Immature natural killer cell (primary cell): ENCODE measurements around the gene SBF2. TPM values are rescaled to one million over a fixed set of nuclear protein-coding genes. Genes with fewer than 3 reads are reported as not detected.
A peak's percentile ranks its signal among the peaks of the same experiment; 100 is the strongest.

ENCODE experiments used
- DNase-seq, 3 donors: peaks; one replicate each; pipeline ENCODE4 v3.0.0; 2022; ENCODE audit warnings: mixed read lengths in 1 of 3
- H3K27ac Mint-ChIP-seq, 6 donors: one replicate each; pipeline ENCODE4 v1.8.0; 2020; ENCODE audit warnings: mixed read lengths in 6 of 6, mild to moderate bottlenecking in 5 of 6, inconsistent platforms in 4 of 6, moderate library complexity in 3 of 6
- H3K27me3 Mint-ChIP-seq, 3 donors: one replicate each; pipeline ENCODE4 v1.8.0; 2020 to 2021; ENCODE audit warnings: low read depth in 3 of 3, mild to moderate bottlenecking in 3 of 3, mixed read lengths in 3 of 3, moderate library complexity in 3 of 3, inconsistent platforms in 1 of 3
- H3K36me3 Mint-ChIP-seq, 3 donors: one replicate each; pipeline ENCODE4 v1.8.0; 2020; ENCODE audit warnings: mixed read lengths in 3 of 3, inconsistent platforms in 2 of 3, mild to moderate bottlenecking in 2 of 3
- H3K4me1 Mint-ChIP-seq, 2 donors: one replicate each; pipeline ENCODE4 v1.8.0; 2020; ENCODE audit warnings: inconsistent platforms in 2 of 2, mild to moderate bottlenecking in 2 of 2, mixed read lengths in 2 of 2, moderate library complexity in 1 of 2
- H3K4me3 Mint-ChIP-seq, 5 donors: one replicate each; pipeline ENCODE4 v1.8.0; 2020; ENCODE audit warnings: mild to moderate bottlenecking in 5 of 5, mixed read lengths in 5 of 5, inconsistent platforms in 3 of 5, moderate library complexity in 3 of 5
- H3K9me3 Mint-ChIP-seq, 6 donors: one replicate each; pipeline ENCODE4 v1.8.0; 2020; ENCODE audit warnings: mild to moderate bottlenecking in 6 of 6, mixed read lengths in 6 of 6, inconsistent platforms in 4 of 6, moderate library complexity in 3 of 6
- polyA plus RNA-seq, 3 donors: library from polyadenylated mRNA; unstranded; fragments of 300-500 nt; fragmentation: Illumina TruSeq; gene quantifications; one replicate each; pipeline ENCODE4 v1.2.3, GENCODE V29; 2021

The SBF2 gene
- polyA plus RNA-seq, 3 donors from 2014 or later, result 3.2 to 6.9 (median 4.7) TPM

DNA sequence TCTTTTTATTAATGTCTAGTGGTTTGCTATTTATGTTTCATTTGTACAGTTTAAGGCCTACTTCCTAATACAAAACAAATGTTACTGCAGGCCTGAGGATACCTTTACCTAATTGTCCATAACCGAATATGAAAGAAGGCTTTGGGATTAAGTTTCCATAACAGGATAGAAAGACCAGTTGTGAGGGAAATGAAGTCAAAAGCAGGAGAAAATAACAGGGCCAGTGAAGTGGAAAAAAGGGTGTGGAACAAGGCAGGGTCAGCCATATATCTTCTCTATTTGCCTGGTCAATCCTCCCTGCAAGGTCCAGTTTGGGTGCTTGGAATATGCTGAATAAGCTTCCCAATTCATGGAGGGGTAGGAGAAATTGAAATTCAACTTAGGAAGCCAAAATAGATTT is 418.6 kb downstream of the SBF2 start:
- DNase-seq, result no peak
- Mint-ChIP-seq H3K27me3 (peaks cover 0 to 2% (median 0%) of the 10 kb centered on the region in 3 donors), H3K9me3 (no peaks in the 10 kb centered on the region), H3K4me1 (no peaks in the 10 kb centered on the region), H3K4me3 (no peak overlapping the region), H3K36me3 (peaks cover 0 to 4% (median 0%) of the 10 kb centered on the region in 3 donors), H3K27ac (no peak overlapping the region)

- Mint-ChIP-seq H3K27ac (no peak overlapping the region), H3K4me3 (no peak overlapping the region), H3K27me3 (peaks cover 0 to 2% (median 0%) of the 10 kb centered on the region in 3 donors), H3K9me3 (no peaks in the 10 kb centered on the region), H3K4me1 (no peaks in the 10 kb centered on the region), H3K36me3 (peaks cover 0 to 7% (median 0%) of the 10 kb centered on the region in 3 donors)
- DNase-seq, result no peak
Observed at GRCh38 chr11:9874466-9874865, 419.6 kb downstream of the SBF2 start.

DNA sequence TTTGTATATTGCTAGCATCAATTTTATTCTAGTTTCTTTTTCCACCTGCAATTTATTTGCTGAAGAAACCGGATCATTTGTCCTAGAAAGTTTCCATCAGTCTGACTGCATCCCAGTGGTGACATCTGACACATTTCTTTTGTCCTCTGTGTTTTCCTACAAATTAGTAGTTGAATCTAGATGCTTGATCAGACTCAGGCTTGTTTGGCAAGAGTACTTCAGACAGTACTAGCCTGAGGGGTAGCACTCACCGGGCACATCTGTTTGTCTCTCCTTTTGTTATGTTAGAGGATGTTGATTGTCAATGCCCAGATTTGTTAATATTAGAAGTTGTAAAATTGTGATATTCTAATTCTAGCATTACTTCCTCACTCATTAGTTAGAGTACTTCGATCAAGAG is 425.4 kb downstream of the SBF2 start:
- peaks cover 0 to 6% (median 4%) of the 10 kb centered on the region in 3 donors for H3K36me3 Mint-ChIP-seq
- H3K9me3 Mint-ChIP-seq, result no peaks in the 10 kb centered on the region
- peaks cover 0 to 6% (median 0%) of the 10 kb centered on the region in 3 donors for H3K27me3 Mint-ChIP-seq
- no peak for DNase-seq
- no peak overlapping the region for H3K27ac Mint-ChIP-seq
- H3K4me3 Mint-ChIP-seq, result no peak overlapping the region
- H3K4me1 Mint-ChIP-seq, result no peaks in the 10 kb centered on the region

DNA sequence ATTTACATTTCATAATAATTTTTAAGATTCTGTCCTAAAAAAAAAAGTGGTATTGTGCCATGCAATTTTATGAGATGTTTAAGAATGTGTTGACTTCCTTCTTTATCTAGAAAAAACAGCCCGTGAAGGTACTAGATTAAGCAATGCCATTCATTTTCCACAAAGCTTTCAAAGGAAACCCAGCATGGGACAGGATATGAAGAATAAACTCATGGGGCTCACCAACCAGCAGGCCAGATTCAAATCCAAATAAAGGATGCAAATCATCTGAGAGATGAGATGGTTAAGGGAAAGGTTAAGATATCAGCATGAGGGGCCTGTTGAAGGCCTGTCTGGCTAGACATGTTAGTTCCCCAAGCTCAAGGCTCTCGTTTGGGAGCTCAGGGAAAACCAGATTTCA is 431.0 kb downstream of the SBF2 start:
- H3K36me3 Mint-ChIP-seq, result peaks cover 0 to 4% (median 3%) of the 10 kb centered on the region in 3 donors
- DNase-seq, result no peak
- no peak overlapping the region for H3K4me3 Mint-ChIP-seq
- H3K4me1 Mint-ChIP-seq, result peaks cover 3 to 9% of the 10 kb centered on the region in 2 donors
- H3K27ac Mint-ChIP-seq, result no peak overlapping the region
- H3K9me3 Mint-ChIP-seq, result no peaks in the 10 kb centered on the region
- H3K27me3 Mint-ChIP-seq, result peaks cover 0 to 6% (median 0%) of the 10 kb centered on the region in 3 donors

DNA sequence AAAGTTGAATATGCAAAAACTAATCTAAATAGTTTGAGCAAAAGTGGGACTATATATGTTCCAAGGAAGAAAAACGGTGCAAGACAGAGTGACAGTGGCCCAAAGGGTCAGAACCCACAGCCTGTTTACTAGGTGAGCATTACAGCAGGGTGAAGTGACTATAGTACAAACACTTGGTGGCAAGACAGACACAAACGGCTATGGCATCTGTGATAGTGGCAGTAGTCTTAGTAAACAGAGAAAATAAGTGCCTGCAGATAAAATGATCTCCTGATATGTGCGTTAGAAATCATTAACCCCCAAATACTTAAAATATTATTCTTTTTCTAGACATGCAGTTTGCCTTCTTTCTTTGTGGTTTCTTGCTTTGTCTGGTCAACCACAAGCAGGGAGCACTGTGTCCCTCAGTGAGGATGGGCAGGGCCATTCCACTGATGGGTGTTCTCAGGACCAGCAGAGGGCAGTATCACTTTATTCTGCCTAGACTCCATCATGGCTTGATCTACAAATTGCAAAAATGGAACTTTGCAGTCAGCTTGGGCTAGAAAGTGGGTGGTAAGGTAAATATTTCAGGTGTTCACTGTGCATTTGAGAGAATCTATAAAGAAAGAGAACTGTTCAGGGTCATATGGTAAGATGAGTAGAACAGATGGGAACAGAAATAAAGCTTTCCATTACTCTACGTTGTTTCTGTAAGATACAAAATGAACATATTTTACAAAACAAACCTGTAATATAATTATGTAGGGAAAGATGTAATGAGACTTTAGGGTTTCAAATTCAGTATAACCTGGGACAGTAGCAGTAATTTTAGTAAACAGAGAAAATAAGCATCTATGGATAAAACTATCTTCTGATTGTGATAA is 431.9 kb downstream of the SBF2 start:
- Mint-ChIP-seq H3K36me3 (no peaks in the 10 kb centered on the region), H3K27ac (no peak overlapping the region), H3K27me3 (peaks cover 0 to 6% (median 0%) of the 10 kb centered on the region in 3 donors), H3K9me3 (no peaks in the 10 kb centered on the region), H3K4me1 (peaks cover 3 to 9% of the 10 kb centered on the region in 2 donors), H3K4me3 (no peak overlapping the region)
- DNase-seq, result peak; percentile 14 to 40 (median 31)

DNA sequence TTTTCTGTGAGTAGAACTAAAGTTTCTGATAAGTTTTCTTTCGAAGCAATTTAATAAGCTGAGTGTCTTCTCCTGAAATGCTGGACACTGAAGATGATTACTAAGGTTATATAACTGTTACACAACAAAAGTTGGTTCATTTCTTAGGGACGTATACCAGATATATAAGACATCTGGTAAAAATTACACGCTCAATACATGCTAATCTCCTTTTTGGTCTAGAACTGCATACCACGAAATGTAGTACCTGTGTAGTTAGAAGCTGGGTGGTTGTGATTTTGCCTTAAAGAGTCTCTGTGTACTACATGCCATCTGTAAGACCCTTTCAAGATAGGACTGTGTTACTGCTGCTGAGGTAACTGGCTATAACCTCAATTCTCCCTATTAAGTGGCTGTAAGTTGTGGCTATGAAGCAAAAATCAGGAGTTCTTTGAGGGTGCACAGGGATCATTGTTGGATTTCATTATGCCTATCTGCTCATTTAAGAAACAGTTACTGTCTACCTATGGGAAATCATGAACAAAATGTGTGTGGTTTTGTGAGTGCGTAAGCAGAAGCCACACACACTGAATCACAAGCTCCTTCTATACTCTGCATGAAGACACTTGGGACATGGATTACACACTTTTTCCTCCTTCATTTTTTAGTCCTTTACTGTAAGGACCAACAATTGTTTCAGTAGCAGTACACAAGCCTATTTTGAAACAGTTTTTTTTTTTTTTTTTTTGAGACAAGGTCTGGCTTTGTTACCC is 434.3 kb downstream of the SBF2 start:
- Mint-ChIP-seq H3K36me3 (no peaks in the 10 kb centered on the region), H3K4me3 (no peak overlapping the region), H3K4me1 (peaks cover 3 to 9% of the 10 kb centered on the region in 2 donors), H3K27ac (peak overlapping the region in 1 of 6 donors; percentile 20), H3K27me3 (peaks cover 0 to 2% (median 0%) of the 10 kb centered on the region in 3 donors), H3K9me3 (no peaks in the 10 kb centered on the region)
- DNase-seq, result no peak

DNA sequence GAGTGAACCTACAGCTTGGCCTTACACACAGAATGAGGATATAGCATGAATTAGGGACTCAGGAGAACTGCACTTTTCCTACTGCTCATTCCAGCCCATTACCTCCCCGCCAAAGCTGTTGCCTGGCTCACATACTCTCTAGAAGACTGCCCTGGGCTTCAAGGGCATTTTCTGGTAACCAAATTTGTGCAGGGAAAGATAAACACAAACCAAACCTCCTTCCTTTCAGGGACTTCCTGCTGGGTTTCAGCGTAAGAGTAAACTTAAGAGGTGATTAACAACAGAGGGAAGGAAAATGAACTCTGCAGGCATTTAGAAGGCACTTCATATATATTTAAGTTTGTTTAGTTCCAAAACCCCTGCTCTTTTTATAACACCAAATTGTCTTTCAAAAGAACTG is 435.2 kb downstream of the SBF2 start:
- no peak for DNase-seq
- H3K27me3 Mint-ChIP-seq, result no peaks in the 10 kb centered on the region

DNA sequence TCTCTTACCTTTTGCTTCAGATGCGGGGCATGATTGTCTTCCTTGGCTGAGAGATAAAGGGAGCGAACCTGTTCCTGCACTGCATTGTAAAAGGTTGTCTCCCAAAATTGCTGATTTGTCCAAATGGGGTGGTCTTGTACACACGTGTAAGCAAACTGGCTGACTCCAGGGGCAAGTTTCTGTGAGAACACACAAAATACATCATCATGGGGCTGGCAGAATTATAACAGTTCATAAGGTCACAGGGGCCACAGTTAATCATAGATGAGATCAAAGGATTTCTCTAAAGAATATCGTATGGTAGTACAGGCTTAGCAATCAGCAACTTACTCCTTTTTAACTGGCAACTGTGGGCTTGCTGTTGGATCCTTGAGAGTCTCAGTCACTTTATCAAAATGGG is 435.8 kb downstream of the SBF2 start:
- H3K4me1 Mint-ChIP-seq, result peaks cover 3 to 9% of the 10 kb centered on the region in 2 donors
- no peak for DNase-seq
- H3K27ac Mint-ChIP-seq, result no peak overlapping the region
- H3K4me3 Mint-ChIP-seq, result no peak overlapping the region
- peaks cover 0 to 8% (median 0%) of the 10 kb centered on the region in 3 donors for H3K36me3 Mint-ChIP-seq
- no peaks in the 10 kb centered on the region for H3K27me3 Mint-ChIP-seq
- H3K9me3 Mint-ChIP-seq, result no peaks in the 10 kb centered on the region

More for the DNA sequence above, 435.2 kb downstream of the SBF2 start:
- Mint-ChIP-seq H3K4me3 (no peak overlapping the region), H3K9me3 (no peaks in the 10 kb centered on the region), H3K36me3 (peaks cover 0 to 4% (median 0%) of the 10 kb centered on the region in 3 donors), H3K4me1 (peaks cover 3 to 9% of the 10 kb centered on the region in 2 donors), H3K27ac (no peak overlapping the region)

DNA sequence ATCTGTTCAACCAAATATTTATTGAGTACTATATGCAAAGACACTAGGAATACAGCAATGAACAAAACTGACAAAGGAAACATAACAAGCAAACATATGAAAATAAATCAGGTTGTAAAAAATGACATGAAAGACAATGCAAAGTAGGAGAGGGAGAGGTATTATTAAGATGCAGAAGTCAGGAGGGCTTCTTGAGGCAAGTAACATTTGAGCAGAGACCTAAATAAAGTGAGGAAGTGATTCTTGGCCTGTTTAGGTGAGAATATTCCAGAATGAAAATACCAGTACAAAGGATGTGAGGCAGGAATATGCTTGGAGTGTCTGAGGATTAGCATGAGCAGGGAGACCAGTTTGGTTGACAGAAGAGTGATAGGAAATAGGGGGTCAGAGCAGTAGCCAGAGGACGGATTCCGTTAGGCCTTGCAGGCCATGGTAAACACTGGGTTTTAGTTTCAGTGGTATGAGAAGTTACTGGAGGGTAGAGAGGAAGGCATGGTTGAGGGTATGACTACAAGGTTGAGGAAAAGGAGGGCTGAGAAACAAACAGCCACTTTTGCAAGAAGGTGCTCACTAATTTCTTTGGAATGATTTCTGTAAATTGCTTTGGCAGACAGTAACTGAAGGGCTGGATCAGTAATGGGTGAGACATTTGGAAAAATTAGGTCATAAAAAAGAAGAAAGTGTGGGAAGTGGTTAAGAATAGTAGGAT is 438.3 kb downstream of the SBF2 start:
- no peaks in the 10 kb centered on the region for H3K27me3 Mint-ChIP-seq
- no peaks in the 10 kb centered on the region for H3K4me1 Mint-ChIP-seq
- H3K4me3 Mint-ChIP-seq, result no peak overlapping the region
- H3K27ac Mint-ChIP-seq, result no peak overlapping the region
- DNase-seq, result no peak
- H3K36me3 Mint-ChIP-seq, result peaks cover 0 to 11% (median 8%) of the 10 kb centered on the region in 3 donors
- H3K9me3 Mint-ChIP-seq, result no peaks in the 10 kb centered on the region

GRCh38 chr11:9853929-9854552 is 440.0 kb downstream of the SBF2 start:
- Mint-ChIP-seq H3K27me3 (no peaks in the 10 kb centered on the region), H3K27ac (no peak overlapping the region), H3K36me3 (peaks cover 0 to 22% (median 8%) of the 10 kb centered on the region in 3 donors), H3K4me3 (no peak overlapping the region), H3K9me3 (no peaks in the 10 kb centered on the region), H3K4me1 (no peaks in the 10 kb centered on the region)
- no peak for DNase-seq

DNA sequence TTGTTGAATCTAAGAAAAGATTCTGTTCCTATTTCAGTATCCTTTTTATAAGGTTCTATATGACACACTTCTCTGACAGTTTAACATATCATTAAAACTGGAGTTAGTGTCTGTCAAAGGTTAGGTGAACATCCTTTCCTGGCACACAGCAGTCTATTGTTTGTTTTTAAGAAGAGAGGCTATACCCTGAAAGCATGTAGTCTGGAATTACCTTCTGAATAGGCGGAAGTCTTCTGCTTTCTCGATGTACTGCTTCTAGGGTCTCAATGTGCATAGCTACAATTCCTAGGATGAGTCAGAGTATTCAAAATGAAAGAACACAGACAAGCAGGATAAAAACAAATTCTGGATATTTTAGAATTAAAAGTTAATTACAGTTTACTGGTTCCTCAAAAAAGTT is 441.6 kb downstream of the SBF2 start:
- Mint-ChIP-seq H3K27me3 (peaks cover 0 to 1% (median 0%) of the 10 kb centered on the region in 3 donors), H3K9me3 (no peaks in the 10 kb centered on the region), H3K4me3 (no peak overlapping the region), H3K36me3 (peaks cover 3 to 22% (median 12%) of the 10 kb centered on the region in 3 donors), H3K27ac (no peak overlapping the region), H3K4me1 (no peaks in the 10 kb centered on the region)
- DNase-seq, result no peak

DNA sequence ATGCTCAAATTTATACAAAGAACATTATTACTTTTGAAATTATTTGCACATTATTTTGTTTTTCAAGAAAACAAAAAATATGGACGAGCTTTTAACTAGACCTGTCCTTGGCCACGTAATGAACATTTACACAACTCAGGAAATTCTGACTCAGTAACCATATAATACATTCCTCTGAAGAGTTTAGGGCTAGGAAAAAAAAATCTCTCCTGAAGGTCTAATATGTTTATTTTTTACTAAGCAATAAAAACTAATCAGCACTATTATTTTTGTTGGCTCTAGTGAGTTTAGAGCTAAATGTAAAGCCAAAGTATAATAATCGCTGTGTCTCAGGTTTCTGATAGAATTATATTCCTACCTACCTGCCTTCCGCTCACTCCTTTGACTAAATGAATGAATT is 442.7 kb downstream of the SBF2 start:
- Mint-ChIP-seq H3K4me3 (no peak overlapping the region), H3K4me1 (no peaks in the 10 kb centered on the region), H3K27me3 (peaks cover 0 to 1% (median 0%) of the 10 kb centered on the region in 3 donors), H3K36me3 (peaks cover 11 to 32% (median 14%) of the 10 kb centered on the region in 3 donors), H3K9me3 (no peaks in the 10 kb centered on the region), H3K27ac (no peak overlapping the region)
- no peak for DNase-seq

DNA sequence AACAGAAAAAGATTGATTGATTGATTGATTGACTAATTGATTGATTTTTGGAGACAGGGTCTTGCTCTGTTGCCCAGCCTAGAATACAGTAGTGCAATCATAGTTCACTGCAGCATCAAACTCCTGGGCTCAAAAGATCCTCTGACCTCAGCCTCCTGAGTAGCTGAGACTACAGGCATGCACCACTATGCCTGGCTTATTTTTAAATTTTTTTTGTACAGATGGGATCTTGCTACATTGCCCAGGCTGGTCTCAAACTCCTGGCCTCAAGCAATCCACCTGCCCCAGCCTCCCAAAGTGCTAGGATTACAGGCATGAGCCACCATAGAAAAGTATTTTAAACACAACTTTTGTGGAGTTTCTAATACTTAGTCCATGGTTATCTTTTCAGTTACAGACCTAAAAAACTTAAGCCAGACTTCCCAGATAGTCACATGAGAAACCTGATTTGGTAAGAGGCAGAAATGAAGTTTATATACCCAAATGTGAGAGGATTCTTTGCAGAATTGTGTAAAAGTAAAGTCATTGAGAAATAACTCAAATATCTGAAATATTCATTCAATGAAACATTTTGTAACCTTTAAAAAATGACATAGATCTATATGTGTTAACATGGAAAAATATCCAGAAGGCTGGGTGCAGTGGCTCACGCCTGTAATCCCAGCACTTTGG is 443.7 kb downstream of the SBF2 start:
- H3K27ac Mint-ChIP-seq, result no peak overlapping the region
- no peaks in the 10 kb centered on the region for H3K9me3 Mint-ChIP-seq
- H3K4me1 Mint-ChIP-seq, result no peaks in the 10 kb centered on the region
- H3K27me3 Mint-ChIP-seq, result peaks cover 0 to 1% (median 0%) of the 10 kb centered on the region in 3 donors
- H3K36me3 Mint-ChIP-seq, result peaks cover 21 to 42% (median 24%) of the 10 kb centered on the region in 3 donors
- H3K4me3 Mint-ChIP-seq, result no peak overlapping the region
- DNase-seq, result no peak
